ENCODE data around the gene MRPL17.
A peak's percentile ranks its signal among the peaks of the same experiment; 100 is the strongest.
"Not testable (repeated sequence)": the region's sequence is repeated elsewhere in the genome, so short reads cannot be mapped to it uniquely, and the experiment has no call there.

MRPL17 gene

DNA sequence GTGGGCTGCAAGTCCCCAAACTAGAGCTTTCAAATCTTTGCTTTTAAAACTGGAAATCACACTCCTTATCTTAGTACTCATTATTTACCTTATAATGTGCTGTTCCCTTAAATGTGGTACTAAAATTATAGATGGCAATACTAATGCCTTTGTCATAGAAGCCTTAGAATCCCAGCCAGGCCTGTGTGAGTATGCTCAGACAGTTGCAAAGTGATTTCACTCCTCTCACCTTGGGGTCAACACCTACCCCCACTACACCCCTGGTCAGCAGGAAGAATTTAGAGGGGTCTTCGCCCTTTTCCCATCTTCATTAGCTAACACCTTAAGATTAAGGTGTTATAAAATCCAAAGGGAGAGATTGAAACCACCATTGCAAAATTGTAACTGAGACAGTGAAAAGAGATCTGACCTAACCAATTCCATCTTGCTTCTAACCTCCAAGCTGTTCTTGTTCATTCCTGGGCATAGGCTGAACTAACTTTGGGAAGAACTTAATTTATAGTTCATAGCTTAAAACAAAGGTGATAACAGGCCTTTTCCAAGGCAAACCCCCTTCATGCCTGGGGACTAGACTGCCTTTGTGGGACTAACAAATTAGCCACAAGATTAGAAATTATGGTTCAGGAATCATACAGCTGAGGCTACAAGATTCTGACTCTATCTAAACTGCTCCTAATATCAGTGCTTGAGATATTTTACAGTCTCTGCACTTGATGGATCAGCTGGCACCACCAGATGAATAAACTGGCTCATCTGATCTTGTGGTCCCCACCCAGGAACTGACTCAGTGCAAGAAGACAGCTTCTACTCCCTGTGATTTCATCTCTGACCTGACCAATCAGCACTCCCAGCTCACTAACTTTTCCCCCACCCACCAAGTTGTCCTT, 10.4 kb upstream of the MRPL17 start:
- Mint-ChIP-seq H3K27ac (peak overlapping the region; percentile 33), H3K4me3 (no peak overlapping the region), H3K9me3 (no peaks in the 10 kb centered on the region), H3K4me1 (ENCODE audit: low read depth) (peaks cover 21% of the 10 kb centered on the region), H3K27me3 (ENCODE audit: low read depth) (no peaks in the 10 kb centered on the region), H3K36me3 (ENCODE audit: low read depth) (peaks cover 9% of the 10 kb centered on the region)

DNA sequence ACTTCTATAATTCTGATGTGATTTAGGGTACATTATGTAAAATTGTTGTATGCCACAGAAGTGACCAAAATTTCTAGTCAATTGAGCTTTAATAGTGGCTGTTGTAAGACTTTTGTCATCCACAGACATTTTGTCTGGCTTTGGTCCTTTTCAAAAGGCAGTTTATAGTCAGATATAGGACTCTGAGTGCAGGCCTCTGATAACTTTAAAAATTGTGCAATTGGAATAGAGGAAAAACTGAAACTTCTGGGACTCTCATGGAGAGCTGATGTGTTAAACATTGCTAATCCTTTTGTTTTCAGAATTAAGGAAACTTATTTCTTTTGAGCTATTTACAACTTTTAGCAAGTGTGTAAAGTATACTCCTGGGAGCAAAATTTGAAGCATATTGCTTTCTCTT, 9.0 kb upstream of the MRPL17 start:
- Mint-ChIP-seq H3K36me3 (ENCODE audit: low read depth) (peaks cover 10% of the 10 kb centered on the region), H3K9me3 (no peaks in the 10 kb centered on the region), H3K27me3 (ENCODE audit: low read depth) (no peaks in the 10 kb centered on the region), H3K4me3 (no peak overlapping the region), H3K4me1 (ENCODE audit: low read depth) (peaks cover 24% of the 10 kb centered on the region), H3K27ac (no peak overlapping the region)

DNA sequence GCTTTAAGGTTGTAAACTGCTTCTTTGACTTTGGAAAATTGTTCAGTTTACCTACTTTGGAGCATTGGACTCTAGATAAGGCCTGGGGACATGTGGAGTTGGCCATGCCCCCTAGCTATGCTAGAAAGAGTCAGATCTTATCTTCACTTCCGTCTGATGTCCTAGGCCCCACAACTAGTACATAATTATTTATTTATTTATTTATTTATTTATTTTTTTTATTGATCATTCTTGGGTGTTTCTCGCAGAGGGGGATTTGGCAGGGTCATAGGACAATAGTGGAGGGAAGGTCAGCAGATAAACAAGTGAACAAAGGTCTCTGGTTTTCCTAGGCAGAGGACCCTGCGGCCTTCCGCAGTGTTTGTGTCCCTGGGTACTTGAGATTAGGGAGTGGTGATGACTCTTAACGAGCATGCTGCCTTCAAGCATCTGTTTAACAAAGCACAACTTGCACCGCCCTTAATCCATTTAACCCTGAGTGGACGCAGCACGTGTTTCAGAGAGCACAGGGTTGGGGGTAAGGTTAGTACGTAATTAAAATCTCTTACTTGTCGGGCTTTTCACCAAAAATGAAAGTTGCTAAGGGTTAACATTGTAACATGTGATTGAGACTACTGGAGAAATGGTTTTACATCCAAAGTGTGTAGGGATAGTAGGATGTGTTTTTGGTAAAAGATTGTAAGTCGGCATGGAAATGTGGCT, 7.4 kb upstream of the MRPL17 start:
- H3K27me3 Mint-ChIP-seq (ENCODE audit: low read depth); H3K4me3 Mint-ChIP-seq; H3K9me3 Mint-ChIP-seq; H3K36me3 Mint-ChIP-seq (ENCODE audit: low read depth); H3K27ac Mint-ChIP-seq: not testable (repeated sequence)
- peaks cover 21% of the 10 kb centered on the region for H3K4me1 Mint-ChIP-seq (ENCODE audit: low read depth)

DNA sequence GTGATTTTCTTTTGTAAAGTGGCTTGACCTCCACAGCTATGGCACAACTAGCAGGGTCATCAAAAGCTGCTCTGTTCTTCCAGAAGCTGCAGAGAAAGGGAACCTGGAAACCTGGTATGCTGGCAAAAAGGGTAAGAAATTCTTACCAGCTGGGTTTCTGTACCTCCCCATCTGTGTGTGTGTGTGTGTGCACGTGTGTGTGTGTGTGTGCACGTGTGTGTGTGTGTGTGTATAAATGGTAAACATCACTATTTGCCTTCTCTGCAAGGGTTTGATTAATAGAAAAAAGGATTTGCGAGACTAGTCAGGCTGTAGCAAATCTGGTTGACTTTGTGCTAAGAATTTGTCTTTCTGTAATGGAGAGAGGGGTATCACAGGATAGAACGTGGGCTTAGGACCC, 4.7 kb upstream of the MRPL17 start:
- no peak overlapping the region for H3K4me3 Mint-ChIP-seq
- peaks cover 11% of the 10 kb centered on the region for H3K36me3 Mint-ChIP-seq (ENCODE audit: low read depth)
- H3K9me3 Mint-ChIP-seq = no peaks in the 10 kb centered on the region
- no peak overlapping the region for H3K27ac Mint-ChIP-seq
- no peaks in the 10 kb centered on the region for H3K27me3 Mint-ChIP-seq (ENCODE audit: low read depth)
- peaks cover 8% of the 10 kb centered on the region for H3K4me1 Mint-ChIP-seq (ENCODE audit: low read depth)

DNA sequence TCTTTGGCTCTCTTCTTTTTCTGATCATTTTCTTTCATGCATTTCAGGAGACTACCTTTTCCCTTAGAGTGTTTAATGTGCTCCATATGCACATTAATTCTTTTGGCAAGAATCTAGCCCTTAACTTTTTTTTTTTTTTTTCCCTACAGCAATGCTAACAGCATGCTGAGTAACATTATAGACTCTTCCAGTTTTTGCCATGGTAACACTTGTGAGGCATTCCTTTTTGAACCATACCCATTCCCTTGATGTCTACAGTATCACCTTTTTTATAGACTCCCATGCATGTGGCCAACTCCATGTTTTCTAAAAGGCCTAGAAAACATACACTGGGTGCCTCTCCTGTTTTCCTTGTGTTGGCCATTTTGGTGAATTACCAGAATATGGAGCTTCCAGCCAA, 2.9 kb upstream of the MRPL17 start:
- Mint-ChIP-seq H3K9me3 (no peaks in the 10 kb centered on the region), H3K4me1 (ENCODE audit: low read depth) (peaks cover 17% of the 10 kb centered on the region), H3K4me3 (no peak overlapping the region), H3K27ac (no peak overlapping the region), H3K36me3 (ENCODE audit: low read depth) (peaks cover 17% of the 10 kb centered on the region), H3K27me3 (ENCODE audit: low read depth) (no peaks in the 10 kb centered on the region)

DNA sequence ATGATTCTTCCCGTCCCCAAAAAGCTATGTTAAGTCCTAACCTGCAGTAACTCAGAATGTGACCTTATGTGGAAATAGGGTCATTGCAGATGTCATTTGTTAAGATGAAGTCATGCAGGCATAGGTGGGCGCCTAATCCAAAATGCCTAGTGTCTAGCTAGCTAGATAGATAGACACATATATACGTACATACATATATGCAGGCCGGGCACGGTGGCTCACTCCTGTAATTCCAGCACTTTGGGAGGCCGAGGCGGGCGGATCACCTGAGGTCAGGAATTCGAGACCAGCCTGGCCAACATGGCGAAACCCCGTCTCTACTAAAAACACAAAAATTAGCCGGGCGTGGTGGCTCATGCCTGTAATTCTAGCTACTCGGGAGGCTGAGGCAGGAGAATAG, 928 bp upstream of the MRPL17 start:
- peak overlapping the region; percentile 39 for H3K4me3 Mint-ChIP-seq
- not testable (repeated sequence) for H3K27me3 Mint-ChIP-seq (ENCODE audit: low read depth); H3K9me3 Mint-ChIP-seq
- H3K4me1 Mint-ChIP-seq (ENCODE audit: low read depth) = peaks cover 23% of the 10 kb centered on the region
- H3K27ac Mint-ChIP-seq = peak overlapping the region; percentile 78
- peaks cover 24% of the 10 kb centered on the region for H3K36me3 Mint-ChIP-seq (ENCODE audit: low read depth)

DNA sequence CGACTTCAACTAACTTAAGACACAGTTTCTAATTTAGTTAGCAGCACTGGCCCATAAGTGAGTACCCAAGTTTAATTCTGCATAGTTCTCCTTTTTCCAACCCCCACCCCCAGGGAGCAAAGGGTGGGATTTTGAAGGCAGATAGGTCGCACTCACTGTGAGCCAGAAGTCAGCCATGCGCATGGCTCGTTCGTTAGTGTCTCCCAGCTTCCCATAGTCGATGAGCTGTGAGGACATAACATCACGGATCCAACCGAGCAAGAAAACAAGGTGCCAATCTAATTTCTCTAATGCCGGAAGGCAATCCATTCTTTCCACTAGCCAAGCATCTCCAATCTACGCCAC, 577 bp downstream of the MRPL17 start:
- Mint-ChIP-seq H3K4me1 (ENCODE audit: low read depth) (peaks cover 21% of the 10 kb centered on the region), H3K27me3 (ENCODE audit: low read depth) (no peaks in the 10 kb centered on the region), H3K9me3 (no peaks in the 10 kb centered on the region), H3K27ac (peak overlapping the region; percentile 99), H3K36me3 (ENCODE audit: low read depth) (peaks cover 30% of the 10 kb centered on the region), H3K4me3 (peak overlapping the region; percentile 98)

DNA sequence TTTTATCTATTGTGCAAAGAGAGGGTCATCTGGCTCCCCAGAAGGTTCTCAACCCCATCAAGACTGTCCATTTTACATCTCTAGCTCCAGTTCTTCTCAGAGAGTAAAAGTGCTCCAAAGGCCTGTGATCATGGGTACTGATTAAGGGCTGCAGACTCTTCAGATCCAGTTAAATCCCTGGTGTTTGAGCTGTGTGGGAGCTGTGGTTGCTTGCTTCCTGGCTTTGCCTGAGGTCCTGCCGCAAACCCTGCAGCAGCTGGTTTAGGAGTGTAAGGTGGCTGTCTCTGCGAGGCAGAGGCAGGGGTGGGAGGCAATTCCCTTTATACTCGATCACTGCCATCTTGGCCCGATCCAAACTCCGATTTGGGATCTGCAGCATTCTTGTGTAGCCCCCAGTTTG, 1.2 kb downstream of the MRPL17 start:
- Mint-ChIP-seq H3K27ac (no peak overlapping the region), H3K4me3 (peak overlapping the region; percentile 98), H3K4me1 (ENCODE audit: low read depth) (peaks cover 20% of the 10 kb centered on the region), H3K36me3 (ENCODE audit: low read depth) (peaks cover 29% of the 10 kb centered on the region), H3K27me3 (ENCODE audit: low read depth) (no peaks in the 10 kb centered on the region), H3K9me3 (no peaks in the 10 kb centered on the region)

DNA sequence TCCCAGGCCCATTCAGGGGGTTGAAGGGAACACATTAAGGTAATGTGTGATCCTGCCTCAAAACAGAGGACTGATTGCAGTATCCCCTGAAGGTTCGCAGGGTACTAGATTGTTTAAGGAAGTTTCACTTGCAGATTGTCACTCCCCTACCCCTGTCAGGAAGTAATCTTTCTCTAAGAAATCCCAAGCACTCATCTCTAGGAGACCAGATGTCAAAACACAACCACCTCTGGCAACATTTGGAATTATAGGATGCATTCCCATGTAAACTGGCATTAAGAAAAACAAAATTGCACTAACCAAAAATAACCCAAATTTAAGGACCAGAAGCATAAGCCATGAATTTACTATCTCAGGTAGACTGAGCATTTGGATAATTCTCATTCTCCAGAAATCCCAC, 1.6 kb downstream of the MRPL17 start:
- H3K4me1 Mint-ChIP-seq (ENCODE audit: low read depth) = peaks cover 20% of the 10 kb centered on the region
- H3K9me3 Mint-ChIP-seq = no peaks in the 10 kb centered on the region
- no peak overlapping the region for H3K27ac Mint-ChIP-seq
- peak overlapping the region; percentile 98 for H3K4me3 Mint-ChIP-seq
- peaks cover 29% of the 10 kb centered on the region for H3K36me3 Mint-ChIP-seq (ENCODE audit: low read depth)
- no peaks in the 10 kb centered on the region for H3K27me3 Mint-ChIP-seq (ENCODE audit: low read depth)

DNA sequence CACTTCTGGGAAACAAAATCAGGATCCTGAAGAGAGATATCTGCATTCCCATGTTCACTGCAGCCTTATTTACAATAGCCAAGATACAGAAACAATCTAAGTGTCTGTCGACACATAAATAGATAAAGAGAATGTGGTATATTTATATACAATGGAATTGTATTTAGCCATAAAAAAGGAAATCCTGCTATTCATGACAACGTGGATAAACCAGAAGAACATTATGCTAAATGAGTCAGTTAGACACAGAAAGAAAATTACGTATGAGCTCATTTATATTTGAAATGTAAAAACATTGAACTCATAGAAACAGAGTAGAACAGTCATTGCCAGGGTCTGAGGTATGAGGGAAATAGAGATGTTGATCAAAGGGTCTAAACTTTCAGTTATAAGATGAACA, 6.1 kb downstream of the MRPL17 start:
- no peaks in the 10 kb centered on the region for H3K27me3 Mint-ChIP-seq (ENCODE audit: low read depth)

DNA sequence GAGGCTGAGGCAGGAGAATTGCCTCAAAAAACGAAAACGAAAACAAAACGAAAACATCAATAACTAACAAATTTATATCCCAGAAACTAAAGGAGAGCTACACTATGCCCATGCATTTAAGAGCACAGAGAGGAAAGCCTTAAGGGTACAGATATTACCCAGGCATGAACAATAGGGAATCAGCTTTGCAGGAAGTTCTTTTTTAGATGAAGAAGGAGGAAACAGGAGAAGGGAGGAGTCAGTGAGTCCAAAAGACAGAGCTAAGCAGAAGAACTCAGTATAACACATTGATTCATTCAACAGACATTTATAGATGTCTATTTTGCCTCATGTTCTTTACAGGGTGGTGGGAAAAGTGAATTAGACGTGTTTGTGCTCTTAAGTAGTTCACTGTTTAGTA, 8.3 kb downstream of the MRPL17 start:
- no peak overlapping the region for H3K27ac Mint-ChIP-seq
- peaks cover 27% of the 10 kb centered on the region for H3K36me3 Mint-ChIP-seq (ENCODE audit: low read depth)
- no peaks in the 10 kb centered on the region for H3K27me3 Mint-ChIP-seq (ENCODE audit: low read depth)
- peaks cover 42% of the 10 kb centered on the region for H3K4me1 Mint-ChIP-seq (ENCODE audit: low read depth)
- no peaks in the 10 kb centered on the region for H3K9me3 Mint-ChIP-seq
- H3K4me3 Mint-ChIP-seq = no peak overlapping the region

More for the DNA sequence above, 6.1 kb downstream of the MRPL17 start:
- H3K4me1 Mint-ChIP-seq (ENCODE audit: low read depth) = peaks cover 39% of the 10 kb centered on the region
- H3K4me3 Mint-ChIP-seq = no peak overlapping the region
- no peak overlapping the region for H3K27ac Mint-ChIP-seq
- no peaks in the 10 kb centered on the region for H3K9me3 Mint-ChIP-seq
- peaks cover 34% of the 10 kb centered on the region for H3K36me3 Mint-ChIP-seq (ENCODE audit: low read depth)

DNA sequence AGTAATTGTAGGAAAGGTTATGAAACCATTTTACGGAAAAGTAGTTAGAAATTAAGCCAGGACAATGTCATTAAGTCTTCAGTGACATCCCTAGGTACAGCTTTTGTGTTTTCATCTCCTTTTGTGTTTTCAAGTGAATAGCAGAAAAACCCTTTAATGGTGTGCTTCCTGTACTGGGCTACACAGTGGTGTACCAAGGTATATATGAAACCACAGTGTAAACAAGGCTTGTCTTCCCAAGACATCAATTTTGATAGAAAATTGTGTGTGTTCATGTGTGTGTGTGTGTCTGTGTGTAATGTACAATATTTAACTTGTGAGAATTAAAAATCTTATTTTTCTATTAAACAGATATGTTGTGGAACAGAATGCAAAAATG, 8.9 kb downstream of the MRPL17 start:
- Mint-ChIP-seq H3K9me3 (no peaks in the 10 kb centered on the region), H3K27me3 (ENCODE audit: low read depth) (no peaks in the 10 kb centered on the region), H3K27ac (peak overlapping the region; percentile 72), H3K36me3 (ENCODE audit: low read depth) (peaks cover 24% of the 10 kb centered on the region), H3K4me3 (peak overlapping the region; percentile 48), H3K4me1 (ENCODE audit: low read depth) (peaks cover 40% of the 10 kb centered on the region)

DNA sequence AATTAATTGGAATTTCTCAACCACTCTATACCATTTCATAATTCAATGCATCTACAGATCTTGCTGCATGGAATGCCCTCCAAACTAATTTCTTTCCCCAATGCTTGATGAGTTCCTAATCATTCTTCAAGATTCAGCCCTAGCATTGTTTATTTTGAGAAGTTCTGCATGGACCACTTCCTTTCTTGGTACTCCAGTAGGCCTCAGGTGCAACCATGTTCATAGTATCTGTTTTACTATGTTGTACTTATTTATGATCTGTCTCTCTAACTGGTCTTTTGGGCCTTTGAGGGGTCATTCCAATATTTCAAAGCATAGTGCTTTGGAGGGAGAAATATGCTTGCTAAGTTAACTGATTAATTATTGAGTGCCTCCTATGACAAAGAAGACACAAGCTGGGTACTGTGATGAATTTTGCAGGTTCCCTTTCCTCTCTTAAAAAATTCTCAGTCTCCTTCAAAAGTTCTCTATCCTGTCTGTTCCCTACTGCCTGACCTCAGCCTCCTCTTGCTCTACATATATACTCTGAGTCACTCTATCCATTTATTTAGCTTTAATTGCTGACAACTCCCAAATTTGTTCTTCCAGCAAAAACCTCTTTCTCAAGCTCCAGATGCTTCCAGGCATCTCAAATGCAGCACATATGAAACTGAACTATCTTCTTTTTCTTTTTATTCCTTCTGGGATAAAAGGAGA, 9.5 kb downstream of the MRPL17 start:
- Mint-ChIP-seq H3K27me3 (ENCODE audit: low read depth) (no peaks in the 10 kb centered on the region), H3K9me3 (no peaks in the 10 kb centered on the region), H3K36me3 (ENCODE audit: low read depth) (peaks cover 20% of the 10 kb centered on the region), H3K4me3 (peak overlapping the region; percentile 48), H3K4me1 (ENCODE audit: low read depth) (peaks cover 40% of the 10 kb centered on the region), H3K27ac (peak overlapping the region; percentile 72)

DNA sequence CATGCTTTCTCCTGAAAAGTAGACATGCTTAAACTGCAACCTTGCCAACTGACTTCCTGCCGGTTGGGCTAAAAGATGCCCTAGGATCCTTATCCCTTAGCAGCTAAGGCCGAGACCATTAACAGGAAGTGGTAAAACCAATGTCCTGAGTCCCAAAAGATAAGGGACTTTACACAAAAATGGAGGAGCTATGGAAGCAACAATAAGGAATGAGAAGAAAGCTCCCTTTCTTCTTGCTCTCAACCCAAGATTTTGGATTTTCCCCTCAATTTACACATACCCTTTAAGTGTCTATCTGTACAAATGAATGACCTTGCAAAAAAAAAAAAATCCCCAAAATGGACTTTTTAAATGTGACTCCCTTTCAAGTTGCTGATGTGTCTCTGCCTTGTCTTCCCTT, 11.1 kb downstream of the MRPL17 start:
- no peaks in the 10 kb centered on the region for H3K9me3 Mint-ChIP-seq
- peaks cover 51% of the 10 kb centered on the region for H3K4me1 Mint-ChIP-seq (ENCODE audit: low read depth)
- H3K27ac Mint-ChIP-seq = no peak overlapping the region
- no peak overlapping the region for H3K4me3 Mint-ChIP-seq
- H3K36me3 Mint-ChIP-seq (ENCODE audit: low read depth) = peaks cover 15% of the 10 kb centered on the region
- H3K27me3 Mint-ChIP-seq (ENCODE audit: low read depth) = peaks cover 3% of the 10 kb centered on the region

All from T-helper 1 cell treated with Interleukin-12 subunit alpha and Interleukin-12 subunit beta and Interleukin-4 antibody, amounts not matched to agents 30 μg/mL and 1 μg/mL, for 36 hours (primary cell).